ENCODE measurements around the gene MRPS2. TPM values are rescaled to one million over a fixed set of nuclear protein-coding genes. Genes with fewer than 3 reads are reported as not detected.

Gene MRPS2
- total RNA-seq, 4 donors from 2014 or later = 20.9 to 26.6 (median 23.3) TPM

GRCh38 chr9:135503371-135504261, 3.1 kb downstream of the MRPS2 start:
- no peak for TF ChIP-seq CTCF (IDR thresholded peaks at IDR 0.05; ENCODE audit: low read depth)

- TF ChIP-seq CTCF (IDR thresholded peaks at IDR 0.05; ENCODE audit: low read depth) = no peak
Measured at GRCh38 chr9:135504262-135505243, 4.1 kb downstream of the MRPS2 start.

GRCh38 chr9:135505406-135506187, 5.1 kb downstream of the MRPS2 start:
- TF ChIP-seq CTCF (IDR thresholded peaks at IDR 0.05; ENCODE audit: low read depth) = no peak

- no peak for TF ChIP-seq CTCF (IDR thresholded peaks at IDR 0.05; ENCODE audit: low read depth)
Measured at GRCh38 chr9:135506327-135507103, 6.0 kb downstream of the MRPS2 start.

- TF ChIP-seq CTCF (IDR thresholded peaks at IDR 0.05; ENCODE audit: low read depth) = no peak
Measured at GRCh38 chr9:135507104-135508035, 6.9 kb downstream of the MRPS2 start.
